Neural progenitor cell (in vitro differentiated cells): ENCODE measurements around the gene SPEM1. TPM values are rescaled to one million over a fixed set of nuclear protein-coding genes. Genes with fewer than 3 reads are reported as not detected.

Experiments used
- DNase-seq: peaks from one replicate; pipeline ENCODE4 v3.0.0-alpha.2; 2016; ENCODE audit warnings: low spot score
- H2AFZ ChIP-seq: fragments of 200-600 bp; sonication (generic); replicated peaks from 2 replicates; pipeline ENCODE4 v1.6.1; 2016; ENCODE audit warnings: antibody characterized with exemption
- H3F3A ChIP-seq: fragments of 200-600 bp; sonication (generic); 2 replicates; pipeline ENCODE4 v1.6.1; 2016; ENCODE audit warnings: antibody characterized with exemption, low read depth
- H3K27ac ChIP-seq: fragments of 200-600 bp; sonication (generic); 2 replicates; pipeline ENCODE4 v1.5.1; 2016; ENCODE audit warnings: mild to moderate bottlenecking
- H3K27me3 ChIP-seq: fragments of 200-600 bp; sonication (generic); 2 replicates; pipeline ENCODE4 v1.6.1; 2016; ENCODE audit warnings: mild to moderate bottlenecking, moderate library complexity
- H3K36me3 ChIP-seq: fragments of 200-600 bp; sonication (generic); 2 replicates; pipeline ENCODE4 v1.5.1; 2016
- H3K4me1 ChIP-seq: fragments of 200-600 bp; sonication (generic); 2 replicates; pipeline ENCODE4 v1.6.1; 2016; ENCODE audit warnings: mixed run types
- H3K4me2 ChIP-seq: fragments of 200-600 bp; sonication (generic); 2 replicates; pipeline ENCODE4 v1.6.1; 2016
- H3K4me3 ChIP-seq: fragments of 200-600 bp; sonication (generic); 2 replicates; pipeline ENCODE4 v1.5.1; 2016
- H3K79me2 ChIP-seq: fragments of 200-600 bp; sonication (generic); 2 replicates; pipeline ENCODE4 v1.6.1; 2016; ENCODE audit warnings: low read depth
- H3K9ac ChIP-seq: fragments of 200-600 bp; sonication (generic); 2 replicates; pipeline ENCODE4 v1.6.1; 2016
- H3K9me3 ChIP-seq: fragments of 200-600 bp; sonication (generic); 2 replicates; pipeline ENCODE4 v1.5.1; 2016; ENCODE audit warnings: low read depth
- H4K20me1 ChIP-seq: fragments of 200-600 bp; sonication (generic); 2 replicates; pipeline ENCODE4 v1.6.1; 2016; ENCODE audit warnings: low read depth
- H3K27ac Mint-ChIP-seq: 3 replicates; pipeline ENCODE4 v1.8.0; 2021; ENCODE audit warnings: mixed read lengths
- H3K27me3 Mint-ChIP-seq: 2 replicates; pipeline ENCODE4 v1.8.0; 2022; ENCODE audit warnings: low read depth, mild to moderate bottlenecking, inconsistent platforms, moderate library complexity, mixed read lengths; ENCODE audit not compliant: insufficient read depth
- H3K36me3 Mint-ChIP-seq: 3 replicates; pipeline ENCODE4 v1.8.0; 2021; ENCODE audit warnings: mixed read lengths
- H3K4me1 Mint-ChIP-seq: 3 replicates; pipeline ENCODE4 v1.8.0; 2021; ENCODE audit warnings: mixed read lengths
- H3K4me3 Mint-ChIP-seq: 3 replicates; pipeline ENCODE4 v1.8.0; 2021; ENCODE audit warnings: mild to moderate bottlenecking, moderate library complexity, mixed read lengths
- H3K9me3 Mint-ChIP-seq: 3 replicates; pipeline ENCODE4 v1.8.0; 2020; ENCODE audit warnings: mixed read lengths
- EZH2 ChIP-seq: fragments of 200-600 bp; sonication (generic); IDR thresholded peaks from 2 replicates; pipeline ENCODE4 v1.6.1; 2017; ENCODE audit warnings: antibody characterized with exemption, mild to moderate bottlenecking, moderate library complexity
- EZH2phosphoT487 ChIP-seq: fragments of 200-600 bp; sonication (generic); IDR thresholded peaks from 2 replicates; pipeline ENCODE4 v1.6.1; 2017; ENCODE audit warnings: antibody characterized with exemption
- total RNA-seq: library from RNA; depleted of rRNA; stranded (reverse); fragments of >200 nt; gene quantifications from 2 replicates; pipeline ENCODE4 v1.2.3, GENCODE V29; 2015; ENCODE audit warnings: low replicate concordance
- TF ChIP-seq, protein P1 (sequence below): fragments of 200-600 bp; sonication (generic); IDR thresholded peaks from 2 replicates; pipeline ENCODE4 v1.5.1; 2017; ENCODE audit warnings: antibody characterized with exemption, mild to moderate bottlenecking

The SPEM1 gene
- total RNA-seq, 1 donor from 2014 or later, result not detected

- TF ChIP-seq EZH2phosphoT487 (no peak), EZH2 (no peak)
- TF ChIP-seq, protein P1, sequence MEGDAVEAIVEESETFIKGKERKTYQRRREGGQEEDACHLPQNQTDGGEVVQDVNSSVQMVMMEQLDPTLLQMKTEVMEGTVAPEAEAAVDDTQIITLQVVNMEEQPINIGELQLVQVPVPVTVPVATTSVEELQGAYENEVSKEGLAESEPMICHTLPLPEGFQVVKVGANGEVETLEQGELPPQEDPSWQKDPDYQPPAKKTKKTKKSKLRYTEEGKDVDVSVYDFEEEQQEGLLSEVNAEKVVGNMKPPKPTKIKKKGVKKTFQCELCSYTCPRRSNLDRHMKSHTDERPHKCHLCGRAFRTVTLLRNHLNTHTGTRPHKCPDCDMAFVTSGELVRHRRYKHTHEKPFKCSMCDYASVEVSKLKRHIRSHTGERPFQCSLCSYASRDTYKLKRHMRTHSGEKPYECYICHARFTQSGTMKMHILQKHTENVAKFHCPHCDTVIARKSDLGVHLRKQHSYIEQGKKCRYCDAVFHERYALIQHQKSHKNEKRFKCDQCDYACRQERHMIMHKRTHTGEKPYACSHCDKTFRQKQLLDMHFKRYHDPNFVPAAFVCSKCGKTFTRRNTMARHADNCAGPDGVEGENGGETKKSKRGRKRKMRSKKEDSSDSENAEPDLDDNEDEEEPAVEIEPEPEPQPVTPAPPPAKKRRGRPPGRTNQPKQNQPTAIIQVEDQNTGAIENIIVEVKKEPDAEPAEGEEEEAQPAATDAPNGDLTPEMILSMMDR, result no peak
- Mint-ChIP-seq H3K36me3 (no peaks in the 10 kb centered on the region), H3K27me3 (peaks cover 11% of the 10 kb centered on the region), H3K4me1 (peaks cover 9% of the 10 kb centered on the region), H3K27ac (peak overlapping the region; percentile 31), H3K4me3 (no peak overlapping the region), H3K9me3 (no peaks in the 10 kb centered on the region)
- no peak overlapping the region for H3K9ac ChIP-seq
- no peak for DNase-seq
- H3K4me2 ChIP-seq, result no peak overlapping the region
- H3K36me3 ChIP-seq, result no peaks in the 10 kb centered on the region
- H3K27ac ChIP-seq, result no peak overlapping the region
- H4K20me1 ChIP-seq, result no peaks in the 10 kb centered on the region
- H3K79me2 ChIP-seq, result no peaks in the 10 kb centered on the region
- peaks cover 10% of the 10 kb centered on the region for H3K27me3 ChIP-seq
- H3K4me3 ChIP-seq, result no peak overlapping the region
- peaks cover 10% of the 10 kb centered on the region for H3F3A ChIP-seq
- H2AFZ ChIP-seq, result no peak overlapping the region
- no peaks in the 10 kb centered on the region for H3K4me1 ChIP-seq
- no peaks in the 10 kb centered on the region for H3K9me3 ChIP-seq
These were observed 11.1 kb downstream of the SPEM1 start for GRCh38 chr17:7431231-7431630.

GRCh38 chr17:7432296-7432695, 12.2 kb downstream of the SPEM1 start:
- peaks cover 2% of the 10 kb centered on the region for H3K4me1 ChIP-seq
- H4K20me1 ChIP-seq, result no peaks in the 10 kb centered on the region
- DNase-seq, result no peak
- no peaks in the 10 kb centered on the region for H3K9me3 ChIP-seq
- no peak overlapping the region for H3K4me2 ChIP-seq
- no peaks in the 10 kb centered on the region for H3K36me3 ChIP-seq
- Mint-ChIP-seq H3K4me3 (peak overlapping the region; percentile 55), H3K27ac (no peak overlapping the region), H3K4me1 (peaks cover 13% of the 10 kb centered on the region), H3K36me3 (no peaks in the 10 kb centered on the region), H3K27me3 (peaks cover 18% of the 10 kb centered on the region), H3K9me3 (no peaks in the 10 kb centered on the region)
- no peak overlapping the region for H3K4me3 ChIP-seq
- peaks cover 20% of the 10 kb centered on the region for H3K27me3 ChIP-seq
- TF ChIP-seq EZH2 (no peak), EZH2phosphoT487 (no peak)
- TF ChIP-seq, protein P1, result no peak
- no peak overlapping the region for H3K9ac ChIP-seq
- peaks cover 19% of the 10 kb centered on the region for H3F3A ChIP-seq
- no peak overlapping the region for H3K27ac ChIP-seq
- no peak overlapping the region for H2AFZ ChIP-seq
- no peaks in the 10 kb centered on the region for H3K79me2 ChIP-seq

GRCh38 chr17:7435676-7436555, 15.8 kb downstream of the SPEM1 start:
- no peak overlapping the region for H3K27ac Mint-ChIP-seq

More at GRCh38 chr17:7435676-7436555, 15.8 kb downstream of the SPEM1 start:
- Mint-ChIP-seq H3K4me3 (peak overlapping the region; percentile 90), H3K9me3 (no peaks in the 10 kb centered on the region), H3K36me3 (no peaks in the 10 kb centered on the region), H3K4me1 (peaks cover 31% of the 10 kb centered on the region), H3K27me3 (peaks cover 38% of the 10 kb centered on the region)
- no peaks in the 10 kb centered on the region for H3K79me2 ChIP-seq
- no peaks in the 10 kb centered on the region for H3K36me3 ChIP-seq
- H4K20me1 ChIP-seq, result no peaks in the 10 kb centered on the region
- no peak overlapping the region for H3K9ac ChIP-seq
- H3K4me3 ChIP-seq, result peak overlapping the region; percentile 74
- H3F3A ChIP-seq, result peaks cover 36% of the 10 kb centered on the region
- H2AFZ ChIP-seq, result peak overlapping the region; percentile 21
- peaks cover 50% of the 10 kb centered on the region for H3K27me3 ChIP-seq
- H3K27ac ChIP-seq, result no peak overlapping the region
- peak overlapping the region; percentile 93 for H3K4me2 ChIP-seq
- H3K4me1 ChIP-seq, result peaks cover 20% of the 10 kb centered on the region
- no peaks in the 10 kb centered on the region for H3K9me3 ChIP-seq
- DNase-seq, result peak; percentile 63
- peak; percentile 34 for TF ChIP-seq EZH2phosphoT487
- TF ChIP-seq, protein P1, result no peak
- TF ChIP-seq EZH2, result peak; percentile 58
